HL-60/S4 treated with retinoic acid at 250 ng/mL for 4 days and 3 days (cell line): ENCODE measurements around the gene ATP2C2.

Source experiments
- in situ Hi-C: fragments of 300-500 bp; cut with MboI; formaldehyde crosslinking; loops from 2 replicates; pipeline ENCODE4 v1.7.0; 2022; ENCODE audit warnings: low sequenced_read_pairs

ATP2C2 gene

DNA sequence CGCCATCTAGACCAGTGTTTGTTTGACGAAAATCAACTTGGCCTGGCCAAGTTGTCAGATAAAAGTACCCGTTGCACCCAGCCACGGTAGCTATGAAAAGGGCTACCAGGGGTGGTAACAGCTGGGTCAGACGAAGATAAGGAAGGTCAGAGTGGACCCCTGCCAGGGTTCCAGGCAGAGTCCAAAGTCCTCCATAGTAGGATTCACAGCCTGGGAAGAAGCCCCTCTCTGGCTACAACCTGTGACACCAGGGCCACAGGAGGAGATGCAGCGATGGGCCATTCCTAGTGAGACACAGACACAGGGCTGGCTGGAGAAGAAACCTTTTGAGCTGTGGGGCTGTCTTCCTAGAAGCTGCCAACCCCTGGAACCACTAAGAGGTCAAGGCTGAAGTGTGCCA is 96.8 kb downstream of the ATP2C2 start:
- in situ Hi-C loops, result no loop called here

DNA sequence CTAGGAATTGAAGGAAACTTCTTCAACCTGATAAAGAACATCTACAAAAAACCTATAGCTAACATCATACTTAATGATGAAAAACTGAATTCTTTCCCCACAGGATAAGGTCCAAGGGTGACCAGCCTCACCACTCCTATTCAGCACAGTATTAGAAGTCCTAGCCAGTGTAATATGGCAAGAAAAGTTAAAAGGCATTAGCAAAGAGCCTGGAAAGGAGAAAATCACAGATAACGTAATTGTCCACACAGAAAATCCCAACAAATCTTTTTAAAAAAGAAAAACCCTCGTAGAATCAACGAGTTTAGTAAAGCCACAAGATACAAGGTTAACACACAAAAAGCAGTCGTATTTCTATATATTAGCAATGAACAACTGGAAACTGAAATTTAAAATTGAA is 98.4 kb downstream of the ATP2C2 start:
- in situ Hi-C loops, result no loop called here

DNA sequence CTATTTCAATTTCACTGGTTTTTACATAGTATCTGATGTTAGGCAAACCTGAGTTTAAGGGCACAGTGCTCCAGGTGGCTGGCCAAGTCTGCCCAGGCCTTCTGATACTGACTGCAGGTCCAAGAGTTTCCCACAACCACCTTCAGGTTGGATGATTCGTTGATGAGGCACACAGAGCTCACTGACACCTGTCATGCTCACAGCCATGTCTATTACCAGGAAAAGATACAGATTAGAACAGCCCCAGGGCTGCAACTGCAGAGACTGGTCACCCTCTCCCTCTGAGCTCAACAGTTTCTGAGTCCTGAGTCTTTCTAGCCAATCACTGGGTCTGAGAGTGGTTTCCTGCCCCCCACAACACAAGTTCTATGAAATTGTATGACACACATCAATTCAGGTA is 98.9 kb downstream of the ATP2C2 start:
- in situ Hi-C loops, result no loop called here

DNA sequence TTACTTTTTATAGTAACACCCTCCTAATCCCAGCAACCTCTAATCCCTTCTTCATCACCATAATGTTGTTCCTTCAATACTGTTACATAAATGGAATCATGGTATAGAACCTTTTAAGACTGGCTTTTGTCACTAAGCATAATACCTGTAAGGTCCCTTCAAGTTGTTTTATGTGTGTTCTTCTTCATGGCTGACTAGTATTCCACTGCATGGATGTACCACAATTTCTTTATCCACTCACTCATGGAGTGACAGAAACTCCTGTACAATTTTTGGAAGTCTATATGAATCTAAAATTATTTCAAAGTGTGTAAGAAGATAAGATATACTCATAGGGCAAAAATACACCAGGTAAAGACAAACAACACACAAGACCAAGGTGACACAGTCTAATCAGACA is 99.4 kb downstream of the ATP2C2 start:
- in situ Hi-C loops, result no loop called here

DNA sequence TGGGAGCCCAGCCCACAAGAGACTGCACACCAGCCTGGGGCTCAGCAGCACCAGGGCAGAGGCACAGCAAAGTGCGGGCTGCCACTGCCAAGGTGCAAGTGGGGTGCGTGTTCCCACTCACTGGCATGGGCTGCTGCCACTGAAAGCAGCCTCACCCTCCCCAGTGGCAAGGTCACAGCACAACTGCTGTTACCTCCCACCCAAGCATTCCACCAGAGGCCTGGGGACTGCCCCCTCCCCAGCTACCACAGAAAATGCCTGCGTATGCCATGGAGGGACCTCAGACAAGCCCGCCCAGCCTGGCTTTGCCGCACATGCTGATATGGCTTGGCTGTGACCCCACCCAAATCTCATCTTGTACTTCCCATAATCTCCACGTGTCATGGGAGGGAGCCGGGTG is 103.0 kb downstream of the ATP2C2 start:
- in situ Hi-C loops, result no loop called here

DNA sequence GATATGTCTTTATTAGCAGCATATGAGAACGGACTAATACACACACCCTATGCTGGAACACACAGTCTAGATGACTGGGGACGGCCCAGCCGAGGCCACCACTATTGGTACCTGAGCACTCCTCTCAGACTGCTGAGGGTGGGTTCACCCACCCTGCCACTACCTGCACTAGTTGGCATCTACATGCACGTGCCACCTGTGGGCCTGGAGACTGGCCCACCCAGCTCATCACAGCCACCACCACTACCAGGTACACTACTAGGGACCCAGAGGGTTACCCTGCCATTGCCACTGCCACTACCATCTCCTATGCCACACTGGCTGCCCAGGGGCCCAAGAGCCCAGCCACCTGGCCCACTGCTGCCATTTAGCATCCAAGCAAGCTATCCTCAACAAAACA is 103.6 kb downstream of the ATP2C2 start:
- in situ Hi-C loops, result no loop called here

DNA sequence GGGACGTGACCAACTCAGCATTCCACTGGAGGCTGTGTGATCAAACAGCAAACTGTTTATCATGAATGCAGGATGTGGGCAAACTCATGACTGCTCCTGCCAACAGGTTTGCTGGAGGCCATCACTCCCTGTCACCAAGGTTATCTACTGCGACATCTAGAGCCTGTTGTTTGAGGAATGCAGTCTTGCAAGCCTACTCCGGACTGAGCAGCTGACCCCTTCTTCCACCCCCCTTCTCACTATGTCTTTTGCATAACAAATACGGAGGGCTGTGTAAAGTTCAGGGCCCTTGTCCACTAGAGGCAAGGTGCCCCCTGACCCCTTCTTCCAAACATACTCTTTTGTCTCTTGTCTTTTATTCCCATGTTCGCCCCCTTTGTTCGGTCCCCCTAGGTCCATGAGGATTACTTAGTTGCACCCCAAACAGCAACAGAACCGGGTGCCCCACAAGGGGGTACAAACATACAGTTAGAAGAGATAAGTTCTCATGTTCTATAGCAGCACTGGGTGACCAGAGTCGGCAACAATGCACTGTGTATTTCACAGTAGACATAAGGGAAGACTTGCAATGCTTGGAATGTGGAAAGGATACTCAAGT is 107.4 kb downstream of the ATP2C2 start:
- in situ Hi-C loops, result loop anchor here (25.0 kb wide), 3 partner anchors 188 to 513 kb away; partner anchors contain the start of genes NECAB2, OSGIN1 and WFDC1

DNA sequence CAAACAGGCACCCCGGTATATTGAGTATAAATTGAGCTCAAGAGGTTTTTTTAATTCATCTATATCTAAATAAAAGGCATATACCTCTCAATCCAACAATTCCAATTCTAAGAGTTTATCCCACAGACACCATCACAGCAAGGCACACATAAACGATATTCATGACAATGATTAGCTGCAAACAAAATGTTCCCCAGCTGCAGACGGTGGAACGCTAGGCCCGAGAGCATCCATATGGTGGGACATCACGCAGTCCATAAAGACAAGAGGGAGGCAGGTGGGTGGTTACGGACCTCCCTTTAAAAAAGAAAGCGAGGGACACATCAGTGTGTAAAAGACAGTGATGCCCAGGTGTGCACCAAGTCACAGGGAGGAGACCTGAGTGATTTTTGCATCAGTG is 108.1 kb downstream of the ATP2C2 start:
- in situ Hi-C loops, result loop anchor here (25.0 kb wide), 3 partner anchors 189 to 514 kb away; partner anchors contain the start of genes NECAB2, OSGIN1 and WFDC1

DNA sequence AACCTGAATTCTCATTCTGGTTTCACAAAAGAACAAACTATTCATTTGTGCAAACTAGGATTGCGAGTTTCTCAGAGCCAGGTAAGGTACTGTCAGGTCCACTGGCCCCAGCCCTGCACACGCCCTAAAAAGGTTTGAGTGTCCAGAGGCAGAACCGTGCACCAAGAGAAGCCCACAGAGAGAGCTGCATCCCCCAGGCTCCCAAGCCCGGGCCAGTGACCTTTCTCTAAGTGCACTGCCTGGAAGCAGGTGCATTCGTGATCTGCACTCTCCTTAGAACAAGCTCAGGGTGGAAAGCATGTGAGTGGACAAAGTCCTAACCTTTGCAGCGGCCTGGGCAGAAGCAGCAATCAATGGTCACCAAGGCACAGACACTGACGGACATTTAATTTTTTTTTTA is 109.3 kb downstream of the ATP2C2 start:
- in situ Hi-C loops, result loop anchor here (25.0 kb wide), 3 partner anchors 190 to 515 kb away; partner anchors contain the start of genes NECAB2, OSGIN1 and WFDC1

DNA sequence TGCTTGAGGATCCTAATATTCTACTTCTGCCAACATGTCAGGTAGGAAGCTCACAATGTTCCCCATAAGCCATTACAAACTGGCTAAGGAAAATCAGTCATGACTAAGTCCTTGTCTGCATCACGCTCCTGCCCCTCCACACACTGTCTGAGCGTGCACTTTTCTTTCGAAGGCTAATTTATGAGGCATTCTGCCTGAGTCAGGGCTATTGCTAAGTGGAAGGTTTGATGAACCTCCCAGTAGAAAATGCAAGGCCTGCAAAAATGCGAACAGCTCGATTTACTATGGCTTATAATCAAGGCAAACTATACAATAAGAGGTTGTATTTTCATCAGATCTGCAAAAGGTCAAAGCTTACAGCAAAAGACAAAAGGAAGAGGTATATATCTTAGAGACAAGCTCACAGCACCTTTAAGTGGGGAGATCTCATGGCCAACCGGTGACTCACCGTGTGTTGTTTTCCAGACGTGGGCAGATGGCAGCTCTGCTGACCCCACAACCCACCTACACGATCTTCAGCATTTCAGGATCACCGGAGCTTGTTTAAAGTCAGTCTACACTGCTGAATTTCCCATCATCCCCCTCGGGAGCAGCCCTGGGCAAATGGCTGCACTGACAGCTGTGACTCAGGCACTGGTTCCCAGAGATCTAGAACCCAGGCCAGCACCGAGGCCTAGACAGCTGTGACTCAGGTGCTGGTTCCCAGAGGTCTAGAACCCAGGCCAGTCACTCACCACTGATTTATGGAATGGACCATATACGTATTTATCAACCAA is 110.0 kb downstream of the ATP2C2 start:
- in situ Hi-C loops, result loop anchor here (25.0 kb wide), 3 partner anchors 191 to 516 kb away; partner anchors contain the start of genes NECAB2, OSGIN1 and WFDC1

DNA sequence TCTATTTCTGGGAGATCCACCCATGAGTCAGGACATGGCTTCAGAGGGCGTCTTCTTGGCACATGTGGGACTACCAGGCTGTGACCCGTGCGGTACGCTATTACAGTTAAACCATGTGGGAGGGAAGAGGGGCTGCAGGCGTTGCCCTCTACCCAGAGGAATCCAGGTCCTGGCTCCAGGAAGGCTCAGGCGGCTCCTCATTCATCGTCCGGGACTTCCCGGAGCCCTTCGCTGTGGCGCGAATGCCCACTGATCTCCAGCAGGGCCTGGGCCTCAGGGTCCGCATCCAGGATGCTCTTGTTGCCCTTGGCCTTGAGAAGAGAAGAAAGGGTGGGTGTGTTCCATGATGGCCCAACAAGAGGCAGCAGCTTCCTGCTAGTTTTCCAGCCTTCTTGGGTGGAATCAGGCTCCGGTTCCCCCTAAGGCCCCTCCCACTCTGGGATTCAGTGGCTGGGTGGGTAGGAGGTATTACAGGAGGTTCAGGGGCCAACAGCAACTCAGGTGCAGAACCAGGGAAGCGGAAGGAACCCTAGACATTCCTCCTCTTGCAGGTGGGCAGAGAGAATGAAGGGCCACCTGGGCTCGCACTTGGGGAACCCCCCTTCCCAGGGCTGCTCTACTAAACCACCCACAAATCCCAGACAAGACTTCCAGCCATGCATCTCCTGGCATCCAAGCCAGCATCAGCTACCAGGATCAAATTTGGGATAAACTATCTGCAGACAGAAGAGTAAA is 111.5 kb downstream of the ATP2C2 start:
- in situ Hi-C loops, result loop anchor here (25.0 kb wide), 3 partner anchors 193 to 518 kb away; partner anchors contain the start of genes NECAB2, OSGIN1 and WFDC1

DNA sequence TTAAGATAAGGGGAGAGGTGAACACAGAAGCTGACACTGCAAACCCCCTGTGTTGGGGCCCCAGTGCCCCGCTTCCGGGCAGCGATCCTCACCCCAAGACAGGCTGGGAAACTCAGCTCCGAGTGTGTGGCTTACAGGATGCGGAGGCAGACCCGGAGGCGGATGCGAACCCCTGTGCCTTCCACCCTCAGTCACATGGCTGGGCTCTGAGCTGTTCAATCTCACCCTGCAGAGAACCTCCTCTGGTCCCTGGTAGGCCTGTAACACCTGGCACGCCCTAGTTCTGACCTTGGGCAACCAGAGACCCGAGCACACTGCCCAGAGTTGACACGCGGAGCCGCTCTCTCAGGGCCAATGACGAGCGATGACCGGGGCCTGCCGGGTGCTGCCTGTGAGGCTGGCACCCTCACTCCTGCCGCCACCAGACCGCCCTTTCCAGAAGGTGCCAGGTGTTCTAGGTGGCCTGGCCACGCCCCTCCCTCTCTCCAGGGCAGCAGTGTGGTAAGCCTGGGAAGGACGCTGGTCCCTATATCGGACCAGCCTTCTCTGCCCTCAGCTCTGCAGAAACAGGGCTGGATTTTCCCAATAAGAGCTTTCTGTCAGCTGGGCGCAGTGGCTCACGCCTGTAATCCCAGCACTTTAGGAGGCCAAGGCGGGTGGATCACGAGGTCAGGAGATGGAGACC is 112.9 kb downstream of the ATP2C2 start:
- in situ Hi-C loops, result loop anchor here (25.0 kb wide), 3 partner anchors 194 to 519 kb away; partner anchors contain the start of genes NECAB2, OSGIN1 and WFDC1

DNA sequence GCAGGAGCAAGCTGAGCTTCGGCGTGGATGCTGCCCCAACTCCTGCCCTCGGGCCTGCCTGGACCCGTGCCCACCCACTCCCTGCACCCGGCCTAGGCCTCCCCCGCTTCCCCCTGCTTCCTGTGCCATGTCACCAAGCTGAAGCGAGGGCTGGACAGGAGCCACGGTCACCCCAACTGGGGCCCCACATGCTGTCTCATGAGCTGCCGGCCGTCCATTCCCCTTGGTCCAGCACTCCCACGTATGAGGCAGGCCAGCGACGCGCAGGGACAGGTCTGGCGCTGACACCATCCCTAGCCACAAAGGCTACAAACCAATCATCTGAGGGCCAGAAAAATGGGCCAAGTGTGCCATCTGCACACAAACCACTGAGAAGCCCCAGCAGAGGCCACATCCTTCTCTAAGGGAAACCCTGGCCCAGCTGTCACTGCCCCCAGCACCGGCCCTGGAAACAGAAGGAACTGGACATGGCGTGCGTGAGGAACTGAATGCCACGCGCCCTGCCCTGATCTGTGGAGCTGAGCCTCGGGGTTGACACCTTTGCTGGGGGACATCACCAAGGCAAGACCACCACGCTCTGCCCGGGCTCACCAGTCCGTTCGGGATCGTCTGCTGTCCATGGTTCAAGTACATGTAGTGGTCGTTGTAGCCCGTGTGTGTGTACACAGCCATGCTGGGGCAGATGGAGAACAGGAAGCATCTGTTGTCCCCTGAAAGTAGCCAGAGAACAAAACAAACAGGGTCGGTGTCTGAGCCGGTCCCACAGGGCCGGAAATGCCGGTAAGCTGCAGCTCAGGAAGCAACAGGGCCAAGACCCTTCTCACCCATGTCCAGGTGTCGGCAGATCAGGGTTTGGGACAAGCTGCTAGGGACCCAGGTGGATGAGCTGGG is 113.9 kb downstream of the ATP2C2 start:
- in situ Hi-C loops, result loop anchor here (25.0 kb wide), 3 partner anchors 195 to 520 kb away; partner anchors contain the start of genes NECAB2, OSGIN1 and WFDC1

DNA sequence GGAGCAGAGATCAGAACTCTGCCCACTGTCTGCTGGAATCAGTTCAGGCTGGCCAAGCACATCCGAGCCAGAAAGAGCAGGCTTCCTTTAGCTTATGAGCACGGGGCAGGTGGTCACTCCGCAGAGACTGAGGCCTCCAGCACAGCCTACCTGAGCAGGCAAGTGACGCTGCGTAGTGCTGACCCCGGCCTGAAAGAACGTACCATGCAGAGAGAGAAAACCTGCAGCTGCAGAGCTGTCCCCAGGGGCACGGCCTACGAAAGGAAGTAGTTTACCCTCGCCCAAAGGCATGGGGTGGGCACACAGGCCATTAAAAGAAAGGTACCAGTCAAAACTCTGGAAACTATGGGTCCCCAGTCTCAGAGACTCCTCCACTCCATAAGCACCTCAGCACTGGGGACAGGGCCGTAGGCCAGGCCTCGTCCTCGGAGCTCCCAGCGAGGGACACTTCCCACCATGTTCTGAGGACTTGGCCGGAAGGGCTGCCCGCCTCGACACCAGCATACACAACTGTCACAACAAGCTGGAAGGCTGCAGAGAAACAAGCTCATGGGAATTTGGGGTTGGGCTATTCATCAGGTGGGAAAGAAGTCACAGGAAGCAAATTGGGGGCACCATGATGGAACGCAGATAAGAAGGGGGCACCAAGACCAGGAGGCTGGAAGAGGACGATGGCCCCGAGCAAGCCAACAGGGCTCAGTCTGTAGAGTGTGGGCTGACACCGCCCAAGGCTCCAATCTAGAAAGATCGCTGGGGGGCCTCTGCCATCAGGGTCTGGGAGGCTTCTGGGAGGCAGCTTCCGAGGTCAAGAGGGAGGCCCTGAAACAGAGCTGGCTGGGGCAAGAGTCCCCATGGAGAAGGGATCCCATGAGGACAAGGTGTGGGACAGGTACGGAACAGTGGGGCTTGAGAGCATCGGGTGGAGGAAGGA is 114.9 kb downstream of the ATP2C2 start:
- in situ Hi-C loops, result loop anchor here (25.0 kb wide), 3 partner anchors 196 to 521 kb away; partner anchors contain the start of genes NECAB2, OSGIN1 and WFDC1

DNA sequence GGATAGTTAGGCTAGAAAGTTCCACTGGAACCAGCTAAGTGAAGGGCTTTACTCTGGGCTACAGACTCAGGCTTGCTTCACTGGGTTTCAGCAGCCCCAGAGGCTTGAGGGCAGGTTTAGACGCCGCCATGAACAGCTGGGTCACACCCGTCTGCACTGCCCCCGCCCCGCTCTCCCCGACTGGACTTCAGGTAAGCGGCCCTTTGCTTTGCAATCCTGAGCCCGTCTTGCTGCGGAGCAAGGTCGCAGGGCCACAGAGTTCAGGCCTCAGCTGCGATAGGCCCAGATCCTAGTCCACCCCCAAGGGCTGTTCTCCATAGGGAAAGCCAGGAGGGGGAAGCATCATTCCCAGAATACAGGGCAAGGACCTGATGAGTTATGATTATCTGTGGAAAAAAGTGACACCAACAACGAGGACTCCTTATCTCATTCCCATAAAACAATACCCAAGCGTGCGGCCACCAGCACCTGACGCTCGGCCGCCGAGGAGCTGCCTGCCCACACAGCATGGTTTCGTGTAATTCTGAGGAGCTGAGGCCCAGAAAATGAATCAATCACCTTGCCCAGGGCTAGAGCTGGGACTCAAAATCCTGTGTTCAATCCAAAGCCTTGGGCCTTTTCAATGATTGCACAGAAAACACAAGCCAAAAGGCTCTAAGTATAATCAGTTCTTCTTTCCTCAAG is 115.7 kb downstream of the ATP2C2 start:
- in situ Hi-C loops, result loop anchor here (25.0 kb wide), 3 partner anchors 197 to 522 kb away; partner anchors contain the start of genes NECAB2, OSGIN1 and WFDC1

DNA sequence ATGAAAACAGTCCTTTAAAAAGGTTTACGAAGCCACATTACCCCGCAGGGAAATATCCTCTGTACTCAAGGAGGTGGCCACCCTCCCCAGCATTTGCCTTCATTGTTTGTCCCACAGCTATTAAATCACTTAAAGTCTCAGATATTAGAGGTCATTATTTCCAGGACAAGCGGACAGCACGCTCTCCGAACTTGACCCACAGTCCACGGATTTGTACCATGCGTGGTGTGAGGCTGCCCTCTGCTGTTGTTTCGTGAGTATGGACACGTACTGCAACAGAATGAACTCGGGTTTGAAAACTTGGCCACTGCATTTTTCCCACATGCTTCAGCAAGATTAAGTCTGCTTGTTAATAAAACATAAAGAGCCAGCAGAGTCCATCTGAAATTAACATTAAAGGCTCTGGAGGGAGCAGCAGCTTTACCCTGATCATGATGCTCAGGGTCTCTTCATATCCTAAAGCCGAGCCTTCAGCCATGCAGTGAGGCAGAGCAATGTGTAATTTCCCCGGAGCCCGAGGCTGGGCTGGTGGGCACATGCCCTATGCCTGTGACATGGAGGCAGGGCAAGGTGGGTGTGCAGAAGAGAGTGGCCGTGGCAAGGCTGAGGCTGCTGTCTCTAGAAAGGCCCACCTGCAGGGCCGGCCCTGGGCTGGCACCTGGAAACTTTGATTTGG is 116.4 kb downstream of the ATP2C2 start:
- in situ Hi-C loops, result loop anchor here (25.0 kb wide), 3 partner anchors 197 to 522 kb away; partner anchors contain the start of genes NECAB2, OSGIN1 and WFDC1
